ENCODE measurements around the gene PACRG. TPM values are rescaled to one million over a fixed set of nuclear protein-coding genes. Genes with fewer than 3 reads are reported as not detected.

PACRG gene
- total RNA-seq, 3 donors from 2014 or later: 0.64 to 6.4 (median 4.6) TPM

DNA sequence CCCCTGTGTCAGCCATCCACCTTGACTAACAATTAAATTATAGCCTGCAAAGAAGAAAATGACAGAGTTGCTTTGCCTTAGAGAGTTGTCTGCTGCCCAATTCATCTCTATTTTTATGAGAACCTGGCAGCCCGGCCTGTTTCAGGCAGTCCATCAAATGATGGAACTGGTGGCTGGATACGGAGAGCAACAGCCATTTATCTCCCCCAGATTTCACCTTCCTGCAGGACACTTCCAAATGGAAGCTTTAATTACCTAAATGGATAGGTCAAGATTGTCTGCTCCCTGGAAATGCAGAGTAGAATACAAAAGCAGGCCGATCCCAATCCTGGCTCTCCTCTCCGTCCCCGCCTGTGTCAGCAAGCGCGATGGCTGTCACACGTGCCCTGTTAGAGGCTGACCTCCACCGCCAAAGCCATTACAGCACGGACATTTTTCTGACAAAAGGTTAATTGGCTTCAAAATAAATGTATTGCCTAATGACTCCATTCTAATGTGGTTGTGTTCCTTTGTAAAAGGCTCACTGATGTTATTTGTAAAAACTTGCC is 86.7 kb downstream of the PACRG start:
- no peak overlapping the region for H3K27ac ChIP-seq
- intact Hi-C loops (cut with DNase I; ENCODE audit: low total_unique reads): no loop called here
- H3K4me3 ChIP-seq: no peak overlapping the region

DNA sequence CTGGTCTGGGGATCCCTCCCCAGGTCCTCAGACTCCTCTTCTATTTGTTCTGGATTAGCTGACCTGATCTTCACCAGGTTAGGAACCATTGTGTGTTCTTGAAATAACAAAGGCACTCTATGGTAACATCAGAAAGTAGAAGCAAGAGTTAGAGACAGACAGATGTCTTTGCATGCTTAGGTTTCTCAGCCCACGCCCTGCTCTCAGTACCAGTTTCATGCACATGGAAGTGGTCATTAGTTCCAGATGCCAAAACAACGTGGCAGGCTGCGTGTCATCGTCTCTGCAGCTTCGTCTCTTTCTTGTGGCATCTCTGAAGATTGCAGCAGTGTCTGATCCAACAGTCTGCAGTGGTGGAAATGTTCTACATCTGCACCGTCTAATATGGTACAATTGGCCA is 89.4 kb downstream of the PACRG start:
- TF ChIP-seq POLR2AphosphoS5 (IDR thresholded peaks at IDR 0.05): no peak

More for the DNA sequence above, 86.7 kb downstream of the PACRG start:
- H3K36me3 ChIP-seq: no peaks in the 10 kb centered on the region
- TF ChIP-seq, protein P1, sequence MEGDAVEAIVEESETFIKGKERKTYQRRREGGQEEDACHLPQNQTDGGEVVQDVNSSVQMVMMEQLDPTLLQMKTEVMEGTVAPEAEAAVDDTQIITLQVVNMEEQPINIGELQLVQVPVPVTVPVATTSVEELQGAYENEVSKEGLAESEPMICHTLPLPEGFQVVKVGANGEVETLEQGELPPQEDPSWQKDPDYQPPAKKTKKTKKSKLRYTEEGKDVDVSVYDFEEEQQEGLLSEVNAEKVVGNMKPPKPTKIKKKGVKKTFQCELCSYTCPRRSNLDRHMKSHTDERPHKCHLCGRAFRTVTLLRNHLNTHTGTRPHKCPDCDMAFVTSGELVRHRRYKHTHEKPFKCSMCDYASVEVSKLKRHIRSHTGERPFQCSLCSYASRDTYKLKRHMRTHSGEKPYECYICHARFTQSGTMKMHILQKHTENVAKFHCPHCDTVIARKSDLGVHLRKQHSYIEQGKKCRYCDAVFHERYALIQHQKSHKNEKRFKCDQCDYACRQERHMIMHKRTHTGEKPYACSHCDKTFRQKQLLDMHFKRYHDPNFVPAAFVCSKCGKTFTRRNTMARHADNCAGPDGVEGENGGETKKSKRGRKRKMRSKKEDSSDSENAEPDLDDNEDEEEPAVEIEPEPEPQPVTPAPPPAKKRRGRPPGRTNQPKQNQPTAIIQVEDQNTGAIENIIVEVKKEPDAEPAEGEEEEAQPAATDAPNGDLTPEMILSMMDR (IDR thresholded peaks at IDR 0.05): no peak
- no peak for TF ChIP-seq POLR2AphosphoS5 (IDR thresholded peaks at IDR 0.05)
- TF ChIP-seq POLR2A (IDR thresholded peaks at IDR 0.05): no peak
- H3K9me3 ChIP-seq: no peaks in the 10 kb centered on the region
- no peak for DNase-seq (ENCODE audit: low spot score in 2 of 2)
- H3K4me1 ChIP-seq: no peaks in the 10 kb centered on the region
- no peaks in the 10 kb centered on the region for H3K27me3 ChIP-seq

DNA sequence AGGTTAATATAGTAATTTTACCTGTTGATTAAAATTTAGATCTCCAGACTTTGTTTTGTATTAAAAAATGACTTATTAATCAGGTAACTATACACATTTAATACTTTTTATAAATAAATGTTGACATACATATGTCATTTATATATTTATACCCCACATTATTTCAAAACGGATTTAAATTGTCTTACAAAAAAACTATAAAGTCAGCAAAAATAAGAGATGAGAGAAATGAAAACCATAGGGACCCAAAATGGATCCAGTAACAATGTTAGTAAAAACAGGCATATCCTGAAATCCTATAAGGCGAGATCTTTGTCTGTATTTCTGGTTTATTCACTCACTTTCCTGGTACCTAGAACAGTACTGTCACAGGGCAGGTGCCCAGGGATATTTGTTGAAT is 91.5 kb downstream of the PACRG start:
- intact Hi-C loops (cut with DNase I; ENCODE audit: low total_unique reads): no loop called here
- Histone ChIP-seq H3K27me3 (no peaks in the 10 kb centered on the region), H3K4me1 (no peaks in the 10 kb centered on the region), H3K9me3 (no peaks in the 10 kb centered on the region), H3K27ac (no peak overlapping the region), H3K36me3 (no peaks in the 10 kb centered on the region), H3K4me3 (no peak overlapping the region)
- DNase-seq (ENCODE audit: low spot score in 2 of 2): no peak
- TF ChIP-seq POLR2A (IDR thresholded peaks at IDR 0.05) (no peak), POLR2AphosphoS5 (IDR thresholded peaks at IDR 0.05) (no peak)
- TF ChIP-seq, protein P1 (IDR thresholded peaks at IDR 0.05): no peak

More for the DNA sequence above, 89.4 kb downstream of the PACRG start:
- H3K36me3 ChIP-seq: no peaks in the 10 kb centered on the region
- no peak for DNase-seq (ENCODE audit: low spot score in 2 of 2)
- no peaks in the 10 kb centered on the region for H3K9me3 ChIP-seq
- H3K27me3 ChIP-seq: no peaks in the 10 kb centered on the region
- H3K4me3 ChIP-seq: no peak overlapping the region
- no peak overlapping the region for H3K27ac ChIP-seq
- intact Hi-C loops (cut with DNase I; ENCODE audit: low total_unique reads): no loop called here
- no peaks in the 10 kb centered on the region for H3K4me1 ChIP-seq

DNA sequence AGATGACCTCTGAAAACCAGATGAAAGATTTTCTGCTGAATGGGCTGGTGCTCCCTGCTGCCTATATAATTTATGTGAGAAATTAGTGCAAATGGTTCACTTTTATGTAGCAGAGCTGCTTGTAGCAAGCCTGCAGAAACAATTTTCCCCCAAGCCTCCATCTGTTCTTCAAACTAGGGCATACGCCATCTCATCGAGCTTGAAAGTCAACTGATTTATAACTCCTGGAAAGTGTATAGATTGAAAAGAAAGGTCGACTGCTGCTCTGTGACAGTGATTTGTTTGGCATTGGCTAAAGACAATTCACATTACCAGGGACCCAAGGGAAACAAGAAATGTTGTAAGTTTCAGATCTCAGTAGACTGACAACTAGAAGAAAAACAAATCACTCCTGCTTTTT is 93.3 kb downstream of the PACRG start:
- no peak for DNase-seq (ENCODE audit: low spot score in 2 of 2)
- H3K4me1 ChIP-seq: no peaks in the 10 kb centered on the region
- no peaks in the 10 kb centered on the region for H3K36me3 ChIP-seq
- TF ChIP-seq POLR2AphosphoS5 (IDR thresholded peaks at IDR 0.05): no peak
- no peak for TF ChIP-seq POLR2A (IDR thresholded peaks at IDR 0.05)
- TF ChIP-seq, protein P1 (IDR thresholded peaks at IDR 0.05): no peak
- no peaks in the 10 kb centered on the region for H3K9me3 ChIP-seq
- intact Hi-C loops (cut with DNase I; ENCODE audit: low total_unique reads): no loop called here
- no peaks in the 10 kb centered on the region for H3K27me3 ChIP-seq
- no peak overlapping the region for H3K27ac ChIP-seq
- no peak overlapping the region for H3K4me3 ChIP-seq

DNA sequence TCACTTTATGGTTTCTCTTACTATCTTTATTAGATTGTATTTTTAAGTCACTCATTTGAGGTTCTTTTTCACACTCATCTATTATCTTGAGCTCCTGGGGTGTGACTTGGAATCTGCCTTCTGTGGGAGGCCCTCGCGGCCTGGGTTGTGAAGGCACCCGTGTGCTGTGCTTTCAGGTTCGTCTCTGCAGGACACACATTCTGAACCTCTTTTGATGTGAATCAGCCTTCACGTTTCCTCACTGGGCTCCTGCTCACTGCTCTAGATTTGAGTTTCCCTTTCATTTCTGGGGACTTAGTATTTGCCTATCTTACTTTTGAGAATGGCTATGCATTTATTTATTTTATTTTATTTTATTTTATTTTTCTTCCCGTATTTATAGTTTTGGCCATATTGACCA is 97.8 kb downstream of the PACRG start:
- no peak for TF ChIP-seq POLR2AphosphoS5 (IDR thresholded peaks at IDR 0.05)
- TF ChIP-seq POLR2A (IDR thresholded peaks at IDR 0.05): no peak
- TF ChIP-seq, protein P1 (IDR thresholded peaks at IDR 0.05): no peak
- no peaks in the 10 kb centered on the region for H3K36me3 ChIP-seq
- no peak overlapping the region for H3K4me3 ChIP-seq
- no peaks in the 10 kb centered on the region for H3K4me1 ChIP-seq
- no peak overlapping the region for H3K27ac ChIP-seq
- intact Hi-C loops (cut with DNase I; ENCODE audit: low total_unique reads): no loop called here
- no peaks in the 10 kb centered on the region for H3K9me3 ChIP-seq
- DNase-seq (ENCODE audit: low spot score in 2 of 2): no peak
- H3K27me3 ChIP-seq: no peaks in the 10 kb centered on the region
